OCI-LY1 (cell line): ENCODE data around the gene NEK6.

ENCODE experiments used
- CTCF ChIP-seq: fragments of 200-600 bp; sonication (generic), shearing (Covaris generic); IDR thresholded peaks from 2 replicates; pipeline ENCODE4 v1.5.1; 2017; ENCODE audit warnings: mild to moderate bottlenecking, antibody characterized with exemption, low read length, moderate library complexity, mixed read lengths
- EZH2 ChIP-seq: fragments of 200-600 bp; sonication (generic), shearing (Covaris generic); IDR thresholded peaks from 2 replicates; pipeline ENCODE4 v1.8.0; 2017; ENCODE audit warnings: borderline replicate concordance, mixed run types, mild to moderate bottlenecking, antibody characterized with exemption, low read length, moderate library complexity, mixed read lengths

- no peak for TF ChIP-seq CTCF
- no peak for TF ChIP-seq EZH2
Measured at GRCh38 chr9:124373386-124373785, 115.6 kb downstream of the NEK6 start.
